Measurements from ENCODE around the gene SUN1.

Gene SUN1

GRCh38 chr7:894164-894867, 62.0 kb downstream of the SUN1 start:
- no peak for DNase-seq

- DNase-seq = no peak
Measured at GRCh38 chr7:894927-895450, 62.7 kb downstream of the SUN1 start.

GRCh38 chr7:895451-896052, 63.3 kb downstream of the SUN1 start:
- no peak for DNase-seq

- DNase-seq = no peak
Measured at GRCh38 chr7:896346-897075, 64.2 kb downstream of the SUN1 start.

GRCh38 chr7:897086-897485, 64.8 kb downstream of the SUN1 start:
- DNase-seq = no peak

- DNase-seq = no peak
Measured at GRCh38 chr7:897771-898376, 65.6 kb downstream of the SUN1 start.

GRCh38 chr7:898460-898854, 66.2 kb downstream of the SUN1 start:
- DNase-seq = no peak

- DNase-seq = no peak
Measured at GRCh38 chr7:898855-899681, 66.8 kb downstream of the SUN1 start.

GRCh38 chr7:899806-900205, 67.5 kb downstream of the SUN1 start:
- DNase-seq = no peak

GRCh38 chr7:900331-901040, 68.2 kb downstream of the SUN1 start:
- no peak for DNase-seq

GRCh38 chr7:901041-901387, 68.7 kb downstream of the SUN1 start:
- no peak for DNase-seq

- DNase-seq = peak; percentile 45
Measured at GRCh38 chr7:901388-902154, 69.3 kb downstream of the SUN1 start.

GRCh38 chr7:902996-903395, 70.7 kb downstream of the SUN1 start:
- DNase-seq = no peak

- DNase-seq = no peak
Measured at GRCh38 chr7:903921-904755, 71.9 kb downstream of the SUN1 start.

GRCh38 chr7:904847-905246, 72.6 kb downstream of the SUN1 start:
- no peak for DNase-seq

- no peak for DNase-seq
Measured at GRCh38 chr7:906776-907157, 74.5 kb downstream of the SUN1 start.

GRCh38 chr7:907158-907980, 75.1 kb downstream of the SUN1 start:
- DNase-seq = no peak

- DNase-seq = no peak
Measured at GRCh38 chr7:908159-908581, 75.9 kb downstream of the SUN1 start.

Measured in midbrain (tissue), 1 donor.